GM12878 (cell line): ENCODE measurements around the gene B4GALNT4. TPM values are rescaled to one million over a fixed set of nuclear protein-coding genes. Genes with fewer than 3 reads are reported as not detected.

Experiments
- ATAC-seq: fragments of 200-7000 bp; cut with Tn5 transposase; 3 replicates; pipeline ENCODE4 v1.9.1; 2020; ENCODE audit warnings: mild to moderate bottlenecking, moderate library complexity
- BruUV-seq: library from RNA; stranded (reverse); fragments of 400-500 nt; replicated peaks from 2 replicates; lab custom pipeline; 2021; lab: Mats Ljungman, UMichigan
- CTCF ChIA-PET: fragments of 300-600 bp; sonication (Branson Sonifier 250); formaldehyde crosslinking; extraction: SDS; loops from one replicate; lab custom pipeline; 2021; ENCODE audit warnings: inconsistent platforms; lab: Yijun Ruan, JAX
- POLR2A ChIA-PET: fragments of 350-600 bp; formaldehyde crosslinking; extraction: SDS; loops from one replicate; lab custom pipeline; 2021; ENCODE audit warnings: inconsistent platforms; lab: Charles Lee
- RAD21 ChIA-PET: fragments of 300-600 bp; sonication (Branson Sonifier 250); formaldehyde crosslinking; loops from one replicate; lab custom pipeline; 2023; ENCODE audit warnings: antibody characterized with exemption; ENCODE audit not compliant: unreplicated experiment; lab: Charles Lee
- SMC1A ChIA-PET: fragments of 300-600 bp; sonication (Branson Sonifier 250); formaldehyde crosslinking; loops from one replicate; lab custom pipeline; 2023; ENCODE audit not compliant: unreplicated experiment, uncharacterized antibody; lab: Charles Lee
- DNase-seq: peaks from one replicate; pipeline ENCODE4 v3.0.0-alpha.2; 2011; ENCODE audit warnings: low read depth, low spot score
- FAIRE-seq: peaks from 3 replicates; lab custom pipeline; 2011; peaks lifted over from hg19 to GRCh38; lab: Jason Lieb, UNC
- H2AFZ ChIP-seq: 2 replicates; pipeline ENCODE4 v1.6.0; 2011; ENCODE audit warnings: low read depth, low read length, control low read depth; ENCODE audit not compliant: control insufficient read depth
- H3K27ac ChIP-seq: 2 replicates; pipeline ENCODE4 v1.5.1; 2011; ENCODE audit warnings: control low read depth; ENCODE audit not compliant: control insufficient read depth, insufficient read depth
- H3K27me3 ChIP-seq, 2 experiments: replicated peaks in 1 of 2; 2 replicates each; pipeline versions ENCODE4 v1.6.0 to v1.6.1; 2011; ENCODE audit warnings: low read length in 1 of 2; ENCODE audit not compliant: control insufficient read depth in 2 of 2, insufficient read depth in 2 of 2
- H3K36me3 ChIP-seq, 2 experiments: 2 replicates each; pipeline ENCODE4 v1.5.1; 2011; ENCODE audit warnings: low read length in 1 of 2; ENCODE audit not compliant: control insufficient read depth in 2 of 2, insufficient read depth in 2 of 2
- H3K4me1 ChIP-seq: 2 replicates; pipeline ENCODE4 v1.6.1; 2011; ENCODE audit warnings: mild to moderate bottlenecking, low read length, moderate library complexity, mixed read lengths; ENCODE audit not compliant: control insufficient read depth, insufficient read depth
- H3K4me2 ChIP-seq: 2 replicates; pipeline ENCODE4 v1.6.0; 2011; ENCODE audit warnings: control low read depth; ENCODE audit not compliant: control insufficient read depth, insufficient read depth
- H3K4me3 ChIP-seq: fragments of 200-600 bp; sonication (generic); 2 replicates; pipeline ENCODE4 v1.5.1; 2016
- H3K79me2 ChIP-seq: 2 replicates; pipeline ENCODE4 v1.6.0; 2011; ENCODE audit warnings: low read length; ENCODE audit not compliant: control insufficient read depth, insufficient read depth
- H3K9ac ChIP-seq: 2 replicates; pipeline ENCODE4 v1.8.0; 2011; ENCODE audit warnings: low read length, control low read depth, mixed read lengths; ENCODE audit not compliant: control insufficient read depth, insufficient read depth
- H3K9me3 ChIP-seq: replicated peaks from 3 replicates; pipeline ENCODE4 v1.5.1; 2011; ENCODE audit warnings: mild to moderate bottlenecking, low read length; ENCODE audit not compliant: control insufficient read depth, insufficient read depth
- H4K20me1 ChIP-seq: 2 replicates; pipeline ENCODE4 v1.6.0; 2011; ENCODE audit not compliant: control insufficient read depth, insufficient read depth
- DPF2 ChIP-seq: fragments of 450-650 bp; IDR thresholded peaks from 2 replicates; pipeline ENCODE4 v1.6.1; 2017; ENCODE audit warnings: mild to moderate bottlenecking
- EP300 ChIP-seq, 2 experiments: fragments of 150-350 bp in 1 of 2; IDR thresholded peaks; 2 replicates each; pipeline ENCODE4 v1.6.1; 2011 to 2012; ENCODE audit warnings: low read depth in 2 of 2, low read length in 2 of 2, borderline replicate concordance in 1 of 2, improper control_type of control experiment in 1 of 2, inconsistent platforms in 1 of 2; ENCODE audit not compliant: control insufficient read depth in 1 of 2
- FOXK2 ChIP-seq: fragments of 450-650 bp; IDR thresholded peaks from 2 replicates; pipeline ENCODE4 v1.6.1; 2017; ENCODE audit warnings: mild to moderate bottlenecking, moderate library complexity
- FOXM1 ChIP-seq: IDR thresholded peaks from 2 replicates; pipeline ENCODE4 v1.6.1; 2012; ENCODE audit warnings: low read depth, mild to moderate bottlenecking, inconsistent platforms, low read length, moderate library complexity
- IRF3 ChIP-seq: fragments of 450-650 bp; IDR thresholded peaks from 2 replicates; pipeline ENCODE4 v1.6.1; 2014; ENCODE audit warnings: mild to moderate bottlenecking
- MXI1 ChIP-seq: fragments of 150-350 bp; IDR thresholded peaks from 2 replicates; pipeline ENCODE4 v1.6.1; 2011; ENCODE audit warnings: low read depth, mild to moderate bottlenecking, inconsistent platforms, low read length, improper control_type of control experiment
- NR2C1 ChIP-seq: fragments of 450-650 bp; IDR thresholded peaks from 2 replicates; pipeline ENCODE4 v1.6.1; 2017; ENCODE audit warnings: antibody characterized with exemption, mild to moderate bottlenecking, moderate library complexity
- PRDM15 ChIP-seq: fragments of 450-650 bp; formaldehyde crosslinking; IDR thresholded peaks from 2 replicates; pipeline ENCODE4 v1.4.0; 2020; ENCODE audit warnings: mild to moderate bottlenecking, moderate library complexity
- STAT3 ChIP-seq: IDR thresholded peaks from 2 replicates; pipeline ENCODE4 v1.6.1; 2011; ENCODE audit warnings: low read depth, low read length, improper control_type of control experiment
- ZNF274 ChIP-seq: IDR thresholded peaks from one replicate; pipeline ENCODE4 v1.8.0; 2011; ENCODE audit not compliant: insufficient read length, insufficient read depth
- ZSCAN29 ChIP-seq: fragments of 450-650 bp; IDR thresholded peaks from 2 replicates; pipeline ENCODE4 v1.6.1; 2017; ENCODE audit warnings: mild to moderate bottlenecking, moderate library complexity
- whole genome bisulfite sequencing: methylation state at CpG from one replicate; pipeline ENCODE4 v1.1.6; 2016; ENCODE audit warnings: low lambda C conversion rate; ENCODE audit not compliant: insufficient replicate concordance, insufficient coverage; ENCODE audit errors: missing lambda C conversion rate; 5-methylcytosine and 5-hydroxymethylcytosine counted together
- in situ Hi-C: fragments of 300-500 bp; cut with MboI; formaldehyde crosslinking; loops from 9 replicates; pipeline ENCODE4 v1.14.3; 2018; ENCODE audit warnings: mixed read lengths
- intact Hi-C: fragments of 100-400 bp; cut with micrococcal nuclease; formaldehyde crosslinking; loops from one replicate; pipeline ENCODE4 v1.14.2; 2022; ENCODE audit not compliant: unreplicated experiment
- polyA plus RNA-seq, 11 experiments: library from polyadenylated mRNA; depleted of rRNA in 4 of 11; unstranded in 6 of 11; stranded (reverse) in 5 of 11; fragments of >200 nt; fragmentation: Nextera tagmentation in 4 of 11; fragmentation: Illumina TruSeq in 1 of 11; extraction: Ambion mirVana in 4 of 11; extraction: Trizol in 1 of 11; gene quantifications; 1 replicate in 1 of 11; 2 replicates in 10 of 11; pipeline versions ENCODE4 v1.2.1 to v1.2.3, GENCODE V29; 2011 to 2016; ENCODE audit warnings: inconsistent platforms in 2 of 11, missing spikeins in 2 of 11, low read depth in 1 of 11
- total RNA-seq, 4 experiments: library from RNA; depleted of rRNA in 3 of 4; stranded (reverse); fragments of >200 nt in 3 of 4; fragmentation: Illumina TruSeq in 1 of 4; extraction: Trizol in 1 of 4; gene quantifications; 2 replicates each; pipeline versions ENCODE4 v1.2.1 to v1.2.3, GENCODE V29; 2013 to 2021

B4GALNT4 gene
- total and polyA plus RNA-seq, 10 of the 15 experiments (the other 5 are each of a cell fraction or from before 2014, with no cell fraction given): 0.04 to 0.82 (median 0.40) TPM; not detected in 6

GRCh38 chr11:399731-400211 lies 30.5 kb downstream of the B4GALNT4 start:
- intact Hi-C loops (no loop called here), in situ Hi-C loops (no loop called here)
- Histone ChIP-seq H2AFZ (no peak overlapping the region), H3K4me1 (no peaks in the 10 kb centered on the region), H3K4me2 (no peak overlapping the region), H3K27ac (no peak overlapping the region), H3K4me3 (no peak overlapping the region), H3K9ac (no peak overlapping the region), H3K27me3 (no peaks in the 10 kb centered on the region), H3K9me3 (no peaks in the 10 kb centered on the region; the same call in 2 of the 3 replicates), H4K20me1 (no peaks in the 10 kb centered on the region), H3K79me2 (no peaks in the 10 kb centered on the region), H3K36me3 (no peaks in the 10 kb centered on the region)
- no peak for ATAC-seq
- TF ChIP-seq FOXK2 (no peak), STAT3 (no peak), IRF3 (no peak), DPF2 (no peak), FOXM1 (no peak), ZNF274 (no peak), PRDM15 (CRISPR knock-in tag) (no peak), EP300 (IDR thresholded peaks at IDR 0.05; ENCODE audit: borderline replicate concordance in 1 of 2, control insufficient read depth in 1 of 2, low read depth in 2 of 2, low read length in 2 of 2) (no peak), NR2C1 (no peak), MXI1 (no peak), ZSCAN29 (no peak)
- SMC1A ChIA-PET: no interaction called here
- 93% methylated on average over 21 of the region's 21 CpGs for WGBS
- RAD21 ChIA-PET: no interaction called here
- no TSS peak for BruUV-seq
- no peak for DNase-seq
- CTCF ChIA-PET: no interaction called here
- no peak for FAIRE-seq
- POLR2A ChIA-PET: no interaction called here
